Neural cell (in vitro differentiated cells): ENCODE results near the gene OVCA2. TPM values are rescaled to one million over a fixed set of nuclear protein-coding genes. Genes with fewer than 3 reads are reported as not detected.

ENCODE experiments used
- H2AFZ ChIP-seq: fragments of 200-600, 300-800 bp; sonication (generic), shearing (Covaris generic); 2 replicates; pipeline ENCODE4 v1.6.0; 2014; ENCODE audit warnings: low read depth, mild to moderate bottlenecking, antibody characterized with exemption, low read length, moderate library complexity
- H3F3A ChIP-seq: fragments of 200-600 bp; shearing (Covaris generic); 2 replicates; pipeline ENCODE4 v1.6.1; 2016; ENCODE audit warnings: mild to moderate bottlenecking, moderate library complexity, mixed read lengths, antibody characterized with exemption, low read length; ENCODE audit not compliant: insufficient read depth, poor library complexity, severe bottlenecking
- H3K27ac ChIP-seq: fragments of 200-600, 300-800 bp; sonication (generic), shearing (Covaris generic); 2 replicates; pipeline ENCODE4 v1.5.1; 2014; ENCODE audit warnings: mild to moderate bottlenecking, low read length, moderate library complexity
- H3K27me3 ChIP-seq: fragments of 300-800, 200-600 bp; sonication (generic), shearing (Covaris generic); 2 replicates; pipeline ENCODE4 v1.6.0; 2014; ENCODE audit warnings: mild to moderate bottlenecking, low read depth, low read length, moderate library complexity; ENCODE audit not compliant: insufficient read depth
- H3K36me3 ChIP-seq: fragments of 300-800, 200-600 bp; sonication (generic), shearing (Covaris generic); 2 replicates; pipeline ENCODE4 v1.5.1; 2014; ENCODE audit warnings: mild to moderate bottlenecking, antibody characterized with exemption, low read length, moderate library complexity; ENCODE audit not compliant: insufficient read depth
- H3K4me2 ChIP-seq: fragments of 300-800, 200-600 bp; sonication (generic), shearing (Covaris generic); 2 replicates; pipeline ENCODE4 v1.6.0; 2014; ENCODE audit warnings: mild to moderate bottlenecking, low read length
- H3K4me3 ChIP-seq: fragments of 300-800, 200-600 bp; sonication (generic), shearing (Covaris generic); 2 replicates; pipeline ENCODE4 v1.5.1; 2014; ENCODE audit warnings: mild to moderate bottlenecking, low read length, moderate library complexity
- H3K79me2 ChIP-seq: fragments of 200-600 bp; shearing (Covaris generic); replicated peaks from 2 replicates; pipeline ENCODE4 v1.6.0; 2014; ENCODE audit warnings: mild to moderate bottlenecking, low read length, moderate library complexity; ENCODE audit not compliant: insufficient read depth
- H3K9ac ChIP-seq: fragments of 300-800, 200-600 bp; sonication (generic), shearing (Covaris generic); 2 replicates; pipeline ENCODE4 v1.6.1; 2016; ENCODE audit warnings: mild to moderate bottlenecking, low read length, mixed read lengths
- H3K9me2 ChIP-seq: fragments of 200-600 bp; shearing (Covaris generic); 2 replicates; pipeline ENCODE4 v1.6.1; 2016; ENCODE audit warnings: mild to moderate bottlenecking, low read length, mixed read lengths; ENCODE audit not compliant: insufficient read depth
- H3K9me3 ChIP-seq: fragments of 200-600, 300-800 bp; sonication (generic), shearing (Covaris generic); 2 replicates; pipeline ENCODE4 v1.6.1; 2016; ENCODE audit warnings: mild to moderate bottlenecking, mixed run types, low read length, moderate library complexity, mixed read lengths
- H4K20me1 ChIP-seq: fragments of 200-600 bp; shearing (Covaris generic); 2 replicates; pipeline ENCODE4 v1.6.1; 2016; ENCODE audit warnings: mild to moderate bottlenecking, mixed run types; ENCODE audit not compliant: insufficient read depth
- EP300 ChIP-seq: fragments of 450-650 bp; conservative IDR thresholded peaks from 2 replicates; pipeline ENCODE4 v1.6.1; 2014; ENCODE audit warnings: antibody characterized with exemption, mild to moderate bottlenecking, moderate library complexity; ENCODE audit not compliant: poor library complexity, severe bottlenecking
- EZH2 ChIP-seq: fragments of 200-600, 300-800 bp; shearing (Covaris generic), sonication (generic); IDR thresholded peaks from 2 replicates; pipeline ENCODE4 v1.6.1; 2014; ENCODE audit warnings: antibody characterized with exemption, low read length, borderline replicate concordance, mild to moderate bottlenecking; ENCODE audit not compliant: insufficient read depth, poor library complexity, severe bottlenecking
- MXI1 ChIP-seq: fragments of 450-650 bp; conservative IDR thresholded peaks from 2 replicates; pipeline ENCODE4 v1.6.1; 2014; ENCODE audit warnings: antibody characterized with exemption, mild to moderate bottlenecking; ENCODE audit not compliant: poor library complexity, severe bottlenecking
- POLR2AphosphoS5 ChIP-seq: IDR thresholded peaks from 2 replicates; pipeline ENCODE4 v1.6.1; 2012
- RAD21 ChIP-seq: fragments of 450-650 bp; conservative IDR thresholded peaks from 2 replicates; pipeline ENCODE4 v1.6.1; 2014; ENCODE audit warnings: antibody characterized with exemption, mild to moderate bottlenecking, moderate library complexity
- REST ChIP-seq: IDR thresholded peaks from 2 replicates; pipeline ENCODE4 v1.6.1; 2012; ENCODE audit warnings: borderline replicate concordance
- SMC3 ChIP-seq: fragments of 450-650 bp; conservative IDR thresholded peaks from 2 replicates; pipeline ENCODE4 v1.6.1; 2014; ENCODE audit warnings: antibody characterized with exemption, mild to moderate bottlenecking, moderate library complexity; ENCODE audit not compliant: poor library complexity
- TAF1 ChIP-seq: IDR thresholded peaks from 2 replicates; pipeline ENCODE4 v1.6.1; 2012; ENCODE audit warnings: low read depth
- polyA plus RNA-seq: library from polyadenylated mRNA; depleted of rRNA; stranded (reverse); fragments of >200 nt; gene quantifications from 2 replicates; pipeline ENCODE4 v1.2.3, GENCODE V29; 2014
- TF ChIP-seq, protein P1 (sequence below): fragments of 450-650 bp; IDR thresholded peaks from 2 replicates; pipeline ENCODE4 v1.5.1; 2014; ENCODE audit warnings: antibody characterized with exemption, mild to moderate bottlenecking, moderate library complexity; ENCODE audit not compliant: poor library complexity, severe bottlenecking

Gene OVCA2
- polyA plus RNA-seq, 1 donor from 2014 or later = 54.4 TPM

DNA sequence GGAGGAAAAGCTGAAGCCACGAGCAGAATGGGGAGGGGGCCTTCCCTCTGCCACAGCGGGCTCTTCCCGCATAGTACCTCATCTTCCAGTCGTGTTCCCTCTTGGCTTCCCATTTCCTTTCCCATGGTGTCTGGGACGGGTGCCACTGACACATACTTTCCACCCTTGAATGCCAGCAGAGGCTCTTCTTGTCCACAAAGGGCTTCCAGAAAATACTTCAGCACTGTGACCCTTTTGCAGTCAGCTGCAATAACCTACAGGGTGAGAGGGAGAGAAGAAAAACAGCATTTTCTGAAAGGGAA is 43.8 kb downstream of the OVCA2 start:
- no peaks in the 10 kb centered on the region for H3K9me2 ChIP-seq
- H3K9ac ChIP-seq = no peak overlapping the region
- no peaks in the 10 kb centered on the region for H3K79me2 ChIP-seq
- H3F3A ChIP-seq = no peaks in the 10 kb centered on the region
- no peaks in the 10 kb centered on the region for H3K9me3 ChIP-seq
- no peaks in the 10 kb centered on the region for H3K36me3 ChIP-seq
- no peaks in the 10 kb centered on the region for H3K27me3 ChIP-seq
- no peak overlapping the region for H3K27ac ChIP-seq
- no peak overlapping the region for H2AFZ ChIP-seq
- no peak overlapping the region for H3K4me3 ChIP-seq
- no peaks in the 10 kb centered on the region for H4K20me1 ChIP-seq
- TF ChIP-seq TAF1 (no peak), POLR2AphosphoS5 (no peak), MXI1 (no peak), SMC3 (no peak), EZH2 (no peak), RAD21 (no peak), EP300 (no peak), REST (no peak)
- TF ChIP-seq, protein P1, sequence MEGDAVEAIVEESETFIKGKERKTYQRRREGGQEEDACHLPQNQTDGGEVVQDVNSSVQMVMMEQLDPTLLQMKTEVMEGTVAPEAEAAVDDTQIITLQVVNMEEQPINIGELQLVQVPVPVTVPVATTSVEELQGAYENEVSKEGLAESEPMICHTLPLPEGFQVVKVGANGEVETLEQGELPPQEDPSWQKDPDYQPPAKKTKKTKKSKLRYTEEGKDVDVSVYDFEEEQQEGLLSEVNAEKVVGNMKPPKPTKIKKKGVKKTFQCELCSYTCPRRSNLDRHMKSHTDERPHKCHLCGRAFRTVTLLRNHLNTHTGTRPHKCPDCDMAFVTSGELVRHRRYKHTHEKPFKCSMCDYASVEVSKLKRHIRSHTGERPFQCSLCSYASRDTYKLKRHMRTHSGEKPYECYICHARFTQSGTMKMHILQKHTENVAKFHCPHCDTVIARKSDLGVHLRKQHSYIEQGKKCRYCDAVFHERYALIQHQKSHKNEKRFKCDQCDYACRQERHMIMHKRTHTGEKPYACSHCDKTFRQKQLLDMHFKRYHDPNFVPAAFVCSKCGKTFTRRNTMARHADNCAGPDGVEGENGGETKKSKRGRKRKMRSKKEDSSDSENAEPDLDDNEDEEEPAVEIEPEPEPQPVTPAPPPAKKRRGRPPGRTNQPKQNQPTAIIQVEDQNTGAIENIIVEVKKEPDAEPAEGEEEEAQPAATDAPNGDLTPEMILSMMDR = no peak
- no peak overlapping the region for H3K4me2 ChIP-seq

- H2AFZ ChIP-seq = no peak overlapping the region
These were observed 44.5 kb downstream of the OVCA2 start for GRCh38 chr17:2086306-2086705.

More at GRCh38 chr17:2086306-2086705, 44.5 kb downstream of the OVCA2 start:
- TF ChIP-seq, protein P1 = no peak
- TF ChIP-seq MXI1 = no peak
- TF ChIP-seq TAF1 = no peak
- TF ChIP-seq SMC3 = no peak
- no peak for TF ChIP-seq EZH2
- TF ChIP-seq RAD21 = no peak
- TF ChIP-seq EP300 = no peak
- Histone ChIP-seq H3K4me3 (peak overlapping the region; percentile 3), H4K20me1 (no peaks in the 10 kb centered on the region), H3K79me2 (no peaks in the 10 kb centered on the region), H3K36me3 (no peaks in the 10 kb centered on the region), H3K27me3 (no peaks in the 10 kb centered on the region), H3F3A (no peaks in the 10 kb centered on the region), H3K9me2 (no peaks in the 10 kb centered on the region), H3K27ac (peak overlapping the region; percentile 6), H3K9me3 (no peaks in the 10 kb centered on the region), H3K4me2 (no peak overlapping the region), H3K9ac (no peak overlapping the region)
